Measurements from ENCODE around the gene HNRNPUL2. TPM values are rescaled to one million over a fixed set of nuclear protein-coding genes. Genes with fewer than 3 reads are reported as not detected.

Gene HNRNPUL2
- total RNA-seq, 1 donor from 2014 or later = 6.5 TPM

DNA sequence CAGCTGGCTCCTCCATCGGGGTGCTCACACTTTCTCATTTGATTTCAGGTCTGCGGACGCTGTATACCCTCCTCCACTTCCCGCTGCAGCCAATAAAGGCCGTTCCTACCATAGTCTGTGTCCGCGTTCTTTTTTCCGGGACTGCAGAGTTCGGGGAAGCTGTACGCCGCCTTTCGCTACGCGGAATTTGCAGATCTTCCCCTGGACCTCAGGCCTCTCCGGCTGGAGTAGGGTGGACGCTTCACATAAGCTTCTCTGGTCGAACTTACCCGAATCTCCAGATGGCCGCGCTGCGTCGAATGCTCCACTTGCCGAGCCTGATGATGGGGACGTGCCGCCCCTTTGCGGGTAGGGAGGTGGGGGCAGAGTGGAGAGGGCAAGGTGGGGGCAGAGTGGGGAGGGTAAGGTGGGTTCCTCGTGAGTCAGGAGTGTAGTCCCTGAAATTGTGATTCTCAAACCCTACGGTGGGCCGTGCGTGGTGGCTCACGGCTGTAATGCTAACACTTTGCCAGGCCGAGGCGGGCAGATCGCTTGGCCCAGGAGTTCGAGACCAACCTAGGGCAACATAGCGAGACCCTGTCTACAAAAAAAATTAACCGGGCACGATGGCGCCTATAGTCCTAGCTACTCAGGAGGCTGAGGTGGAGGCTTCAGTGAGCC is 61.5 kb downstream of the HNRNPUL2 start:
- peak; percentile 77 for DNase-seq

DNA sequence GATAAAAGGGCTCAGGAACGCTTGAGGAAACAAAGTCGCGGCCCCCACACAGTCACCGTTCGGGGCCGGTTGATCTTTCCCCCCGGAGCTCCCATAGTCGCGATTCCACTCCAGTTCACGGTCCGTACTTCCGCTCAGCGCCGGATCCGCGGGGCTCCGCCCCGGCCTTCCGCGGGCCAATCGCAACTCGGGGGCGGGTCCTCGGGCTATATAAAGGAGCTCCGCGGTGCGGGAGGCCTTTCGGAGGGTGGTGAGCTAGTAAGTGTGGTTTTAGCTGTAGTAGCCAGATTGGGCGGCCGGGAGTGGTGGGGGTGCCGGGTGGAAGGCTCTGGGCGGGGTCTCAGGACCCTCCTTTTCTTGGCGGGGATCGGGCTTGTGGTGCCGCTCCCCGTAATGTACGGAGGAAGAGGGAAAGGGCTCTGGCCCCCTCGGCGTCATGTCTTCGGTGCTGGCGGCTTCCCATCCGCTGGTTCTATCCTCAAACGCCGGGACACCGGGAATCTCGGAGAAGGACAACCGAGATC is 62.1 kb downstream of the HNRNPUL2 start, which contains the start of the genes C11orf98 and CSKMT:
Gene C11orf98 (minus strand): TSS at position 136 of the 524 bp plus-strand sequence. CDS start 41 bp downstream, at position 95.
Gene CSKMT (plus strand): TSS at position 238 of the 524 bp plus-strand sequence. CDS start 568 bp downstream, outside the sequence.
- peak; percentile 95 for DNase-seq

GRCh38 chr11:62664405-62665074 is 62.7 kb downstream of the HNRNPUL2 start:
- DNase-seq = peak; percentile 57

Other genes starting within 250 kb of the HNRNPUL2 start
- 517 and 766 TPM in 2 replicates for gene AHNAK, start 180.7 kb downstream of the HNRNPUL2 start, total RNA-seq
- gene EEF1G, start 153.6 kb downstream of the HNRNPUL2 start, total RNA-seq = 1,345 and 1,561 TPM in 2 replicates
- 13.8 and 15.1 TPM in 2 replicates for gene TUT1, start 135.9 kb downstream of the HNRNPUL2 start, total RNA-seq
- gene MTA2, start 125.6 kb downstream of the HNRNPUL2 start, total RNA-seq = 190 and 209 TPM in 2 replicates
- 40.2 and 42.1 TPM in 2 replicates for gene EML3, start 114.7 kb downstream of the HNRNPUL2 start, total RNA-seq
- 5.4 and 5.6 TPM in 2 replicates for gene ROM1, start 114.2 kb downstream of the HNRNPUL2 start, total RNA-seq
- gene B3GAT3, start 105.5 kb downstream of the HNRNPUL2 start, total RNA-seq = 16.2 and 18.2 TPM in 2 replicates
- gene GANAB, start 80.8 kb downstream of the HNRNPUL2 start, total RNA-seq = 237 and 423 TPM in 2 replicates
- gene INTS5, start 74.2 kb downstream of the HNRNPUL2 start, total RNA-seq = 29.6 and 38.0 TPM in 2 replicates
- gene C11orf98, start 62.2 kb downstream of the HNRNPUL2 start, total RNA-seq = 27.5 and 28.6 TPM in 2 replicates
- gene CSKMT, start 62.1 kb downstream of the HNRNPUL2 start, total RNA-seq = 5.2 and 5.8 TPM in 2 replicates
- gene UQCC3, start 55.8 kb downstream of the HNRNPUL2 start, total RNA-seq = 5.0 and 6.1 TPM in 2 replicates
- gene LBHD1, start 55.2 kb downstream of the HNRNPUL2 start, total RNA-seq = 2.5 and 3.6 TPM in 2 replicates
- 126 and 217 TPM in 2 replicates for gene UBXN1, start 48.4 kb downstream of the HNRNPUL2 start, total RNA-seq
- gene LRRN4CL, start 37.9 kb downstream of the HNRNPUL2 start, total RNA-seq = 0.34 and 0.51 TPM in 2 replicates
- gene BSCL2, start 20.0 kb downstream of the HNRNPUL2 start, total RNA-seq = 19.4 and 38.6 TPM in 2 replicates
- gene GNG3, start 19.8 kb downstream of the HNRNPUL2 start, total RNA-seq = not detected in 2 replicates
- 28.9 and 30.0 TPM in 2 replicates for gene TTC9C, start 1.0 kb upstream of the HNRNPUL2 start, total RNA-seq
- gene ZBTB3, start 26.7 kb upstream of the HNRNPUL2 start, total RNA-seq = 12.2 and 14.1 TPM in 2 replicates
- gene POLR2G, start 34.1 kb upstream of the HNRNPUL2 start, total RNA-seq = 42.7 and 76.1 TPM in 2 replicates
- 35.7 and 40.2 TPM in 2 replicates for gene TAF6L, start 43.9 kb upstream of the HNRNPUL2 start, total RNA-seq
- 29.0 and 41.7 TPM in 2 replicates for gene TMEM179B, start 59.9 kb upstream of the HNRNPUL2 start, total RNA-seq
- 10.7 and 21.8 TPM in 2 replicates for gene TMEM223, start 64.5 kb upstream of the HNRNPUL2 start, total RNA-seq
- gene NXF1, start 78.0 kb upstream of the HNRNPUL2 start, total RNA-seq = 38.1 and 44.2 TPM in 2 replicates
- gene STX5, start 104.6 kb upstream of the HNRNPUL2 start, total RNA-seq = 34.4 and 36.8 TPM in 2 replicates
- not detected in 2 replicates for gene TEX54, start 105.4 kb upstream of the HNRNPUL2 start, total RNA-seq
- gene WDR74, start 112.1 kb upstream of the HNRNPUL2 start, total RNA-seq = 39.4 and 46.3 TPM in 2 replicates
- 77.9 and 84.9 TPM in 2 replicates for gene SLC3A2, start 153.4 kb upstream of the HNRNPUL2 start, total RNA-seq
- not detected in 2 replicates for gene CHRM1, start 193.9 kb upstream of the HNRNPUL2 start, total RNA-seq